HAP-1 (cell line): ENCODE data around the gene ZNF607.
"Not testable (repeated sequence)": the region's sequence is repeated elsewhere in the genome, so short reads cannot be mapped to it uniquely, and the experiment has no call there.

Experiments used
- DNase-seq, 2 experiments: peaks; one replicate each; pipeline ENCODE4 v3.0.0-alpha.2; 2016 to 2020; ENCODE audit warnings: low spot score in 2 of 2
- H3K27me3 ChIP-seq: fragments of 250-450 bp; sonication (Bioruptor Pico); 2 replicates; pipeline ENCODE4 v1.5.1; 2020; ENCODE audit warnings: low read depth, mild to moderate bottlenecking, moderate library complexity
- H3K36me3 ChIP-seq: fragments of 250-450 bp; sonication (Bioruptor Pico); replicated peaks from 2 replicates; pipeline ENCODE4 v1.5.1; 2020; ENCODE audit warnings: mild to moderate bottlenecking
- H3K4me1 ChIP-seq: fragments of 250-450 bp; sonication (Bioruptor Pico); 2 replicates; pipeline ENCODE4 v1.5.1; 2020; ENCODE audit warnings: mild to moderate bottlenecking
- H3K4me3 ChIP-seq: fragments of 250-450 bp; sonication (Bioruptor Pico); 2 replicates; pipeline ENCODE4 v1.5.1; 2020; ENCODE audit warnings: mild to moderate bottlenecking, moderate library complexity
- H3K9me3 ChIP-seq: fragments of 250-450 bp; sonication (Bioruptor Pico); 2 replicates; pipeline ENCODE4 v1.5.1; 2020; ENCODE audit warnings: mild to moderate bottlenecking, moderate library complexity
- in situ Hi-C: fragments of 300-500 bp; cut with MboI; formaldehyde crosslinking; loops from 3 replicates; pipeline ENCODE4 v1.14.3; 2020; ENCODE audit warnings: low sequenced_read_pairs, inconsistent platforms, mixed read lengths

ZNF607 gene

GRCh38 chr19:37719111-37719926 lies at the start of gene ZNF607:
TSS of gene ZNF607 (minus strand) at chr19:37719761. CDS start at chr19:37711618, 8,143 bp downstream.
- Histone ChIP-seq H3K9me3 (no peaks in the 10 kb centered on the region), H3K4me3 (peak within 1 kb of the TSS; percentile 65), H3K27me3 (no peaks in the 10 kb centered on the region), H3K36me3 (peaks cover 6% of the 10 kb centered on the region), H3K4me1 (no peaks in the 10 kb centered on the region)
- in situ Hi-C loops = no loop called here
- DNase-seq = peak; percentile 88 to 94

- Histone ChIP-seq H3K36me3 (peaks cover 20% of the 10 kb centered on the region), H3K27me3 (no peaks in the 10 kb centered on the region), H3K4me3 (no peak overlapping the region), H3K9me3 (no peaks in the 10 kb centered on the region), H3K4me1 (no peaks in the 10 kb centered on the region)
- DNase-seq = no peak
- in situ Hi-C loops = no loop called here
Measured at GRCh38 chr19:37763488-37763887, 43.9 kb upstream of the ZNF607 start.

GRCh38 chr19:37757683-37758082 lies 38.1 kb upstream of the ZNF607 start:
- H3K4me1 ChIP-seq, DNase-seq, in situ Hi-C loops, H3K36me3 ChIP-seq, H3K27me3 ChIP-seq, H3K9me3 ChIP-seq, H3K4me3 ChIP-seq: not testable (repeated sequence)

GRCh38 chr19:37738371-37738770 lies 18.8 kb upstream of the ZNF607 start:
- H3K4me1 ChIP-seq = no peaks in the 10 kb centered on the region
- H3K27me3 ChIP-seq = no peaks in the 10 kb centered on the region
- peaks cover 6% of the 10 kb centered on the region; the same call in 1 of the 2 replicates for H3K9me3 ChIP-seq
- in situ Hi-C loops = no loop called here
- peaks cover 11% of the 10 kb centered on the region for H3K36me3 ChIP-seq
- no peak overlapping the region for H3K4me3 ChIP-seq
- DNase-seq = no peak

- in situ Hi-C loops = no loop called here
- Histone ChIP-seq H3K9me3 (no peaks in the 10 kb centered on the region), H3K36me3 (no peaks in the 10 kb centered on the region), H3K27me3 (no peaks in the 10 kb centered on the region), H3K4me3 (no peak overlapping the region), H3K4me1 (no peaks in the 10 kb centered on the region)
- no peak for DNase-seq
Measured at GRCh38 chr19:37725181-37725580, 5.6 kb upstream of the ZNF607 start.

- Histone ChIP-seq H3K4me3 (peak overlapping the region; percentile 65), H3K36me3 (peaks cover 6% of the 10 kb centered on the region; the same call in 1 of the 2 replicates), H3K27me3 (no peaks in the 10 kb centered on the region), H3K4me1 (no peaks in the 10 kb centered on the region), H3K9me3 (no peaks in the 10 kb centered on the region)
- in situ Hi-C loops = no loop called here
- DNase-seq = no peak
Measured at GRCh38 chr19:37719927-37720265, 335 bp upstream of the ZNF607 start.

- in situ Hi-C loops = no loop called here
- Histone ChIP-seq H3K9me3 (no peaks in the 10 kb centered on the region), H3K4me3 (peak overlapping the region; percentile 65), H3K36me3 (peaks cover 6% of the 10 kb centered on the region), H3K27me3 (no peaks in the 10 kb centered on the region), H3K4me1 (no peaks in the 10 kb centered on the region)
- peak in 1 of 2 experiments; percentile 13 for DNase-seq
Measured at GRCh38 chr19:37718304-37718703, 1.3 kb downstream of the ZNF607 start.

GRCh38 chr19:37716140-37716539 lies 3.4 kb downstream of the ZNF607 start:
- DNase-seq = no peak
- Histone ChIP-seq H3K4me1 (no peaks in the 10 kb centered on the region), H3K36me3 (peaks cover 6% of the 10 kb centered on the region), H3K4me3 (no peak overlapping the region), H3K27me3 (no peaks in the 10 kb centered on the region), H3K9me3 (no peaks in the 10 kb centered on the region)
- in situ Hi-C loops = no loop called here

GRCh38 chr19:37706052-37706605 lies 13.4 kb downstream of the ZNF607 start:
- no peak for DNase-seq
- peaks cover 15% of the 10 kb centered on the region for H3K36me3 ChIP-seq
- no peaks in the 10 kb centered on the region for H3K4me1 ChIP-seq
- no peaks in the 10 kb centered on the region for H3K9me3 ChIP-seq
- H3K4me3 ChIP-seq = no peak overlapping the region
- no peaks in the 10 kb centered on the region for H3K27me3 ChIP-seq
- in situ Hi-C loops = no loop called here

GRCh38 chr19:37699057-37699456 lies 20.5 kb downstream of the ZNF607 start:
- H3K36me3 ChIP-seq = peaks cover 25% of the 10 kb centered on the region
- H3K4me1 ChIP-seq = no peaks in the 10 kb centered on the region
- no peak for DNase-seq
- H3K4me3 ChIP-seq = no peak overlapping the region
- no peaks in the 10 kb centered on the region for H3K27me3 ChIP-seq
- in situ Hi-C loops = no loop called here
- peaks cover 13% of the 10 kb centered on the region for H3K9me3 ChIP-seq

GRCh38 chr19:37698216-37698615 lies 21.3 kb downstream of the ZNF607 start:
- DNase-seq = no peak
- H3K27me3 ChIP-seq = no peaks in the 10 kb centered on the region
- no peak overlapping the region for H3K4me3 ChIP-seq
- H3K9me3 ChIP-seq = peaks cover 13% of the 10 kb centered on the region
- in situ Hi-C loops = no loop called here
- H3K4me1 ChIP-seq = no peaks in the 10 kb centered on the region
- H3K36me3 ChIP-seq = peaks cover 25% of the 10 kb centered on the region

GRCh38 chr19:37695144-37695899 lies 24.2 kb downstream of the ZNF607 start:
- no peak overlapping the region for H3K4me3 ChIP-seq
- in situ Hi-C loops = no loop called here
- DNase-seq = peak in 1 of 2 experiments; percentile 27

GRCh38 chr19:37692956-37693620 lies 26.5 kb downstream of the ZNF607 start:
- no peak overlapping the region for H3K4me3 ChIP-seq
- in situ Hi-C loops = no loop called here
- H3K36me3 ChIP-seq = peaks cover 4% of the 10 kb centered on the region
- no peak for DNase-seq
- no peaks in the 10 kb centered on the region for H3K27me3 ChIP-seq
- no peaks in the 10 kb centered on the region for H3K4me1 ChIP-seq
- H3K9me3 ChIP-seq = peaks cover 2% of the 10 kb centered on the region

More at GRCh38 chr19:37695144-37695899, 24.2 kb downstream of the ZNF607 start:
- Histone ChIP-seq H3K4me1 (no peaks in the 10 kb centered on the region), H3K27me3 (no peaks in the 10 kb centered on the region), H3K9me3 (peaks cover 13% of the 10 kb centered on the region), H3K36me3 (peaks cover 25% of the 10 kb centered on the region)
